H1 (cell line): ENCODE results near the gene HID1. TPM values are rescaled to one million over a fixed set of nuclear protein-coding genes. Genes with fewer than 3 reads are reported as not detected.

Experiments used
- CTCF ChIA-PET: fragments of 300-600 bp; sonication (Branson Sonifier 250); formaldehyde crosslinking; loops from one replicate; lab custom pipeline; 2021; ENCODE audit not compliant: partially characterized antibody; lab: Charles Lee
- POLR2A ChIA-PET: fragments of 300-600 bp; sonication (Branson Sonifier 250); formaldehyde crosslinking; loops from one replicate; lab custom pipeline; 2021; ENCODE audit warnings: inconsistent platforms; ENCODE audit not compliant: partially characterized antibody; lab: Charles Lee
- DNase-seq, 2 experiments: peaks; one replicate each; pipeline versions ENCODE4 v3.0.0 to v3.0.0-alpha.2; 2010 to 2022; ENCODE audit warnings: low spot score in 2 of 2, low read depth in 1 of 2, mixed read lengths in 1 of 2
- FAIRE-seq: peaks from 2 replicates; lab custom pipeline; 2011; peaks lifted over from hg19 to GRCh38; lab: Jason Lieb, UNC
- H2AFZ ChIP-seq: 2 replicates; pipeline ENCODE4 v1.8.1; 2012; ENCODE audit warnings: low read length, inconsistent platforms
- H2AK5ac ChIP-seq: 2 replicates; pipeline ENCODE4 v1.6.1; 2013; ENCODE audit warnings: low read depth, low read length
- H2BK120ac ChIP-seq: replicated peaks from 2 replicates; pipeline ENCODE3; 2013; ENCODE audit warnings: low read depth, low read length, inconsistent platforms
- H2BK12ac ChIP-seq: 2 replicates; pipeline ENCODE4 v1.6.1; 2013; ENCODE audit warnings: low read depth, low read length
- H2BK15ac ChIP-seq: 2 replicates; pipeline ENCODE4 v1.6.1; 2013; ENCODE audit warnings: low read length
- H2BK20ac ChIP-seq: 2 replicates; pipeline ENCODE4 v1.6.1; 2013; ENCODE audit warnings: low read length
- H2BK5ac ChIP-seq: 2 replicates; pipeline ENCODE4 v1.6.1; 2013; ENCODE audit warnings: low read depth, low read length
- H3K14ac ChIP-seq: 2 replicates; pipeline ENCODE4 v1.6.1; 2013; ENCODE audit warnings: inconsistent platforms; ENCODE audit not compliant: insufficient read length
- H3K18ac ChIP-seq: 2 replicates; pipeline ENCODE4 v1.6.1; 2013; ENCODE audit warnings: low read length; ENCODE audit errors: extremely low read depth
- H3K23ac ChIP-seq: 2 replicates; pipeline ENCODE4 v1.6.1; 2013; ENCODE audit warnings: inconsistent platforms; ENCODE audit not compliant: insufficient read length
- H3K23me2 ChIP-seq: 2 replicates; pipeline ENCODE4 v1.6.1; 2013; ENCODE audit warnings: low read depth, low read length
- H3K27ac ChIP-seq: 2 replicates; pipeline ENCODE4 v1.6.1; 2011; ENCODE audit warnings: low read depth, low read length, inconsistent platforms
- H3K27me3 ChIP-seq, 4 experiments: replicated peaks in 1 of 4; 1 replicate in 1 of 4; 2 replicates in 3 of 4; pipeline versions ENCODE4 v1.6.1 to v1.8.1; 2011 to 2013; ENCODE audit warnings: low read length in 3 of 4, mild to moderate bottlenecking in 3 of 4, inconsistent platforms in 2 of 4, mixed read lengths in 2 of 4, moderate library complexity in 1 of 4; ENCODE audit not compliant: control insufficient read depth in 3 of 4, insufficient read depth in 3 of 4; ENCODE audit errors: extremely low read depth in 1 of 4
- H3K36me3 ChIP-seq, 4 experiments: 2 replicates each; pipeline versions ENCODE4 v1.6.1 to v1.8.1; 2011 to 2013; ENCODE audit warnings: mild to moderate bottlenecking in 4 of 4, low read length in 3 of 4, moderate library complexity in 2 of 4, control low read depth in 1 of 4, inconsistent platforms in 1 of 4; ENCODE audit not compliant: insufficient read depth in 4 of 4, control insufficient read depth in 2 of 4
- H3K4ac ChIP-seq: replicated peaks from 2 replicates; pipeline ENCODE3; 2013; ENCODE audit warnings: low read length, low read depth, mixed read lengths, inconsistent platforms; ENCODE audit not compliant: insufficient read length
- H3K4me1 ChIP-seq, 4 experiments: replicated peaks in 1 of 4; 1 replicate in 1 of 4; 2 replicates in 3 of 4; pipeline versions ENCODE4 v1.6.1 to v1.8.1; 2011 to 2013; ENCODE audit warnings: low read length in 3 of 4, inconsistent platforms in 2 of 4, mixed read lengths in 1 of 4; ENCODE audit not compliant: insufficient read depth in 4 of 4, control insufficient read depth in 3 of 4
- H3K4me2 ChIP-seq, 2 experiments: 2 replicates each; pipeline versions ENCODE4 v1.6.1 to v1.8.1; 2011 to 2013; ENCODE audit warnings: low read depth in 2 of 2, low read length in 2 of 2, control low read depth in 1 of 2, inconsistent platforms in 1 of 2, mild to moderate bottlenecking in 1 of 2; ENCODE audit not compliant: insufficient read depth in 1 of 2
- H3K4me3 ChIP-seq, 4 experiments: fragments of 200-600, 300-600 bp in 1 of 4; sonication (generic), shearing (Covaris generic), sonication (Bioruptor Twin) in 1 of 4; 2 replicates each; pipeline versions ENCODE4 v1.5.1 to v1.8.1; 2011 to 2016; ENCODE audit warnings: low read length in 4 of 4, low read depth in 3 of 4, control low read depth in 2 of 4, inconsistent platforms in 2 of 4, mild to moderate bottlenecking in 2 of 4, mixed read lengths in 1 of 4, moderate library complexity in 1 of 4; ENCODE audit not compliant: insufficient read depth in 2 of 4; ENCODE audit errors: extremely low read depth in 1 of 4
- H3K56ac ChIP-seq: replicated peaks from 2 replicates; pipeline ENCODE3; 2013; ENCODE audit warnings: low read depth, mild to moderate bottlenecking, mixed read lengths, low read length, inconsistent platforms; ENCODE audit not compliant: insufficient read length
- H3K79me1 ChIP-seq: 2 replicates; pipeline ENCODE4 v1.6.1; 2013; ENCODE audit warnings: low read depth, low read length, control low read depth
- H3K79me2 ChIP-seq, 2 experiments: 2 replicates each; pipeline versions ENCODE4 v1.6.1 to v1.8.1; 2012 to 2013; ENCODE audit warnings: low read length in 2 of 2, mild to moderate bottlenecking in 2 of 2, inconsistent platforms in 1 of 2; ENCODE audit not compliant: insufficient read depth in 2 of 2, control insufficient read depth in 1 of 2
- H3K9ac ChIP-seq, 4 experiments: replicated peaks in 1 of 4; 1 replicate in 1 of 4; 2 replicates in 3 of 4; pipeline versions ENCODE4 v1.6.1 to v1.8.1; 2011 to 2013; ENCODE audit warnings: low read depth in 3 of 4, low read length in 3 of 4, control low read depth in 2 of 4, mild to moderate bottlenecking in 2 of 4, moderate library complexity in 2 of 4, inconsistent platforms in 1 of 4; ENCODE audit errors: extremely low read depth in 1 of 4
- H3K9me3 ChIP-seq, 2 experiments: 2 replicates each; pipeline versions ENCODE4 v1.6.1 to v1.8.1; 2012 to 2013; ENCODE audit warnings: mild to moderate bottlenecking in 2 of 2, moderate library complexity in 2 of 2, control low read depth in 1 of 2, inconsistent platforms in 1 of 2, low read depth in 1 of 2, low read length in 1 of 2, mixed read lengths in 1 of 2; ENCODE audit not compliant: insufficient read depth in 2 of 2
- H4K20me1 ChIP-seq, 2 experiments: replicated peaks in 1 of 2; 2 replicates each; pipeline versions ENCODE3 to v1.8.1; 2011 to 2013; ENCODE audit warnings: inconsistent platforms in 2 of 2, low read length in 2 of 2, mild to moderate bottlenecking in 1 of 2; ENCODE audit not compliant: insufficient read depth in 2 of 2, control insufficient read depth in 1 of 2
- H4K5ac ChIP-seq: 2 replicates; pipeline ENCODE4 v1.6.1; 2013; ENCODE audit warnings: low read length, low read depth, mixed read lengths, inconsistent platforms; ENCODE audit not compliant: insufficient read length
- H4K8ac ChIP-seq: 2 replicates; pipeline ENCODE4 v1.8.0; 2013; ENCODE audit warnings: mild to moderate bottlenecking, moderate library complexity, low read length, inconsistent platforms; ENCODE audit not compliant: insufficient read depth; ENCODE audit errors: extremely low read depth
- H4K91ac ChIP-seq: replicated peaks from 2 replicates; pipeline ENCODE3; 2013; ENCODE audit warnings: low read length, mixed read lengths, inconsistent platforms; ENCODE audit not compliant: insufficient read length
- CHD2 ChIP-seq: IDR thresholded peaks from 2 replicates; pipeline ENCODE4 v1.6.1; 2012; ENCODE audit warnings: low read length, improper control_type of control experiment
- RFX5 ChIP-seq: IDR thresholded peaks from 2 replicates; pipeline ENCODE4 v1.6.1; 2011; ENCODE audit warnings: low read depth, low read length, improper control_type of control experiment, borderline replicate concordance
- RNF2 ChIP-seq: fragments of 200-900, 300-1000 bp; sonication (generic); IDR thresholded peaks from 2 replicates; pipeline ENCODE4 v1.7.1; 2016; ENCODE audit warnings: borderline replicate concordance, low read depth, mild to moderate bottlenecking, antibody characterized with exemption, low read length; ENCODE audit not compliant: poor library complexity, severe bottlenecking; ENCODE audit errors: missing control alignments
- SIN3A ChIP-seq, 2 experiments: IDR thresholded peaks in 1 of 2; conservative IDR thresholded peaks in 1 of 2; 2 replicates each; pipeline ENCODE4 v1.6.1; 2011 to 2012; ENCODE audit warnings: low read length in 2 of 2, improper control_type of control experiment in 1 of 2, low read depth in 1 of 2, mild to moderate bottlenecking in 1 of 2
- WGBS, 2 experiments: shearing (Covaris generic) in 1 of 2; methylation state at CpG; one replicate each; pipeline versions ENCODE4 v1.1.6 to v1.1.7; 2013 to 2015; ENCODE audit warnings: low lambda C conversion rate in 2 of 2, mixed read lengths in 2 of 2, inconsistent platforms in 1 of 2, low coverage in 1 of 2, missing lambda C conversion rate in 1 of 2; ENCODE audit not compliant: insufficient replicate concordance in 2 of 2, insufficient coverage in 1 of 2, insufficient read length in 1 of 2; ENCODE audit errors: extremely low coverage in 1 of 2, missing lambda C conversion rate in 1 of 2; 5-methylcytosine and 5-hydroxymethylcytosine counted together
- polyA plus RNA-seq, 7 experiments: library from polyadenylated mRNA; depleted of rRNA in 3 of 7; stranded (reverse) in 5 of 7; unstranded in 2 of 7; fragments of >200 nt in 5 of 7; fragments of 200-250 nt in 2 of 7; gene quantifications; 1 replicate in 5 of 7; 2 replicates in 1 of 7; 4 replicates in 1 of 7; pipeline versions ENCODE4 v1.2.1 to v1.2.3, GENCODE V29; 2011 to 2013; ENCODE audit warnings: missing spikeins in 2 of 7, mixed read lengths in 2 of 7
- total RNA-seq: library from RNA; stranded (reverse); fragmentation: NEBNext Ultra II Directional; extraction: Animal tissue kit (Norgen Biotek cat#: 25700); gene quantifications from 2 replicates; pipeline ENCODE4 v1.2.1, GENCODE V29; 2021

Gene HID1
- total and polyA plus RNA-seq, 2 of the 8 experiments (the other 6 are each of a cell fraction or from before 2014, with no cell fraction given) = 15.1 to 25.9 TPM

- H4K5ac ChIP-seq = no peak overlapping the region
- H3K23ac ChIP-seq = no peak overlapping the region
- H3K36me3 ChIP-seq = no peaks in the 10 kb centered on the region
- no peak overlapping the region for H3K9ac ChIP-seq
- H2BK120ac ChIP-seq = no peak overlapping the region
- H4K91ac ChIP-seq = no peak overlapping the region
- no peak overlapping the region for H3K18ac ChIP-seq
- H3K27ac ChIP-seq = no peak overlapping the region
- H3K23me2 ChIP-seq = 0 out of 2 replicates have a peak, but pooled peaks cover 3% of the 10 kb centered on the region
- H2AFZ ChIP-seq = no peak overlapping the region
- H3K4ac ChIP-seq = no peak overlapping the region
- no peak overlapping the region for H2AK5ac ChIP-seq
- 0 out of 2 replicates have a peak overlapping the region, but pooled peaks have one; percentile 83 for H2BK15ac ChIP-seq
- CTCF ChIA-PET = interaction anchor here (2.2 to 27.2 kb wide), 5 partner anchors 7 to 59 kb away, joined by 15 to 1072 read pairs (median 89); partner anchors contain the start of genes HID1, MRPL58, OTOP2 and OTOP3
- peaks cover 0 to 1% of the 10 kb centered on the region in 2 experiments for H4K20me1 ChIP-seq
- FAIRE-seq (no peak), DNase-seq (no peak)
- no peaks in the 10 kb centered on the region for H3K27me3 ChIP-seq
- no peaks in the 10 kb centered on the region for H3K79me2 ChIP-seq
- H3K4me3 ChIP-seq = no peak overlapping the region
- H2BK20ac ChIP-seq = no peak overlapping the region
- 0 out of 2 replicates have a peak overlapping the region, but pooled peaks have one; percentile 1 for H4K8ac ChIP-seq
- H3K14ac ChIP-seq = no peak overlapping the region
- peaks cover 0 to 13% (median 10%) of the 10 kb centered on the region in 4 experiments; a peak in 6 of 7 replicates for H3K4me1 ChIP-seq
- H3K9me3 ChIP-seq = no peaks in the 10 kb centered on the region
- WGBS, 2 experiments = 88% methylated on average over 14 of the region's 14 CpGs; no CpG with 5 or more reads in 1 of the 2 experiments
- TF ChIP-seq CHD2 (no peak), RFX5 (no peak), SIN3A (conservative IDR thresholded peaks at IDR 0.05 in 1 of 2, IDR thresholded peaks at IDR 0.05 in 1 of 2; ENCODE audit: low read depth in 1 of 2, low read length in 2 of 2) (no peak), RNF2 (no peak)
- POLR2A ChIA-PET = interaction anchor here (0.6 to 0.7 kb wide), 2 partner anchors 81 to 225 kb away, joined by 3 read pairs; no protein-coding TSS in a partner anchor
- H2BK12ac ChIP-seq = no peak overlapping the region
- no peak overlapping the region for H3K4me2 ChIP-seq
- no peak overlapping the region for H2BK5ac ChIP-seq
- H3K56ac ChIP-seq = no peak overlapping the region
- no peaks in the 10 kb centered on the region for H3K79me1 ChIP-seq
These were observed 7.5 kb downstream of the HID1 start for GRCh38 chr17:74964988-74965622.
